Adrenal gland (tissue), 12 donors: ENCODE measurements around the gene DNM2. TPM values are rescaled to one million over a fixed set of nuclear protein-coding genes. Genes with fewer than 3 reads are reported as not detected.

Experiments
- DNase-seq, 7 donors: peaks; one replicate each; pipeline ENCODE4 v3.0.0-alpha.2; 2019 to 2020
- H3K27ac ChIP-seq, 5 donors: fragments of 200-600 bp; sonication (generic) in 4 of 5; 1 replicate in 3 of 5; 2 replicates in 2 of 5; pipeline versions ENCODE4 v1.5.1 to v1.8.0; 2016 to 2020; ENCODE audit warnings: mild to moderate bottlenecking in 1 of 5
- H3K27me3 ChIP-seq: fragments of 200-600 bp; 2 replicates; pipeline ENCODE4 v1.8.0; 2021
- H3K36me3 ChIP-seq, 2 donors: fragments of 200-600 bp; replicated peaks in 1 of 2; 1 replicate in 1 of 2; 2 replicates in 1 of 2; pipeline versions ENCODE4 v1.5.1 to v1.8.0; 2018 to 2022
- H3K4me1 ChIP-seq, 2 donors: fragments of 200-600 bp; replicated peaks in 1 of 2; 1 replicate in 1 of 2; 2 replicates in 1 of 2; pipeline versions ENCODE4 v1.5.1 to v1.8.0; 2018 to 2021
- H3K4me3 ChIP-seq, 4 donors: fragments of 200-600 bp; sonication (generic) in 3 of 4; one replicate each; pipeline ENCODE4 v1.5.1; 2016 to 2018
- H3K9me3 ChIP-seq, 3 donors: fragments of 200-600 bp; sonication (generic) in 1 of 3; replicated peaks in 1 of 3; 1 replicate in 2 of 3; 2 replicates in 1 of 3; pipeline versions ENCODE4 v1.5.1 to v1.8.0; 2016 to 2021
- POLR2A ChIP-seq, 2 donors: fragments of 450-650 bp; IDR thresholded peaks; one replicate each; pipeline ENCODE4 v1.6.1; 2017; ENCODE audit warnings: antibody characterized with exemption in 2 of 2, mild to moderate bottlenecking in 2 of 2, moderate library complexity in 1 of 2
- WGBS, 4 donors: extraction: QIAGEN DNeasy Blood & Tissue Kit in 2 of 4; methylation state at CpG; one replicate each; pipeline versions ENCODE4 v1.1.5 to v1.1.7; 2013 to 2017; 5-methylcytosine and 5-hydroxymethylcytosine counted together
- intact Hi-C, 2 donors: fragments of 100-400 bp; cut with DNase I; formaldehyde crosslinking; loops; one replicate each; pipeline versions ENCODE4 v1.14.1 to v1.15.0; 2022 to 2023
- polyA plus RNA-seq, 3 donors: library from polyadenylated mRNA; stranded (reverse); fragments of 200-250 nt in 2 of 3; fragments of 350-450 nt in 1 of 3; fragmentation: Illumina TruSeq in 1 of 3; extraction: RNeasy Lipid Tissue Mini Kit (QIAGEN cat#74804) in 1 of 3; gene quantifications; one replicate each; pipeline ENCODE4 v1.2.3, GENCODE V29; 2013 to 2014
- total RNA-seq, 9 donors: library from RNA; depleted of rRNA in 4 of 9; stranded (reverse); fragments of >200 nt in 4 of 9; fragments of 120-200 nt in 1 of 9; fragmentation: NEBNext Ultra II Directional in 1 of 9; extraction: Animal tissue kit (Norgen Biotek cat#: 25700) in 1 of 9; gene quantifications; one replicate each; pipeline versions ENCODE4 v1.1.0 to v1.2.4, GENCODE V29; 2013 to 2023
- TF ChIP-seq, protein P1 (sequence below), 6 experiments: fragments of 450-650 bp in 4 of 6; fragments of 200-600 bp in 2 of 6; sonication (generic) in 1 of 6; IDR thresholded peaks; 1 replicate in 5 of 6; 2 replicates in 1 of 6; pipeline versions ENCODE4 v1.5.1 to v1.8.0; 2016 to 2021; ENCODE audit warnings: antibody characterized with exemption in 6 of 6, mild to moderate bottlenecking in 2 of 6, moderate library complexity in 1 of 6
- donor health status: healthy with polysubstance abuse.
- donor health status: Bipolar disorder and iron deficiency.
- donor health status: DM: yes; HTN: yes; CAD: no.
- donor health status: DM: no; HTN: no; CAD: no.
- donor health status: DM: no; HTN: no; CAD: no.
- donor health status: DM: yes; HTN: yes; CAD: no.

DNM2 gene
- total and polyA plus RNA-seq, 12 donors = 73.3 to 196 (median 153) TPM

DNA sequence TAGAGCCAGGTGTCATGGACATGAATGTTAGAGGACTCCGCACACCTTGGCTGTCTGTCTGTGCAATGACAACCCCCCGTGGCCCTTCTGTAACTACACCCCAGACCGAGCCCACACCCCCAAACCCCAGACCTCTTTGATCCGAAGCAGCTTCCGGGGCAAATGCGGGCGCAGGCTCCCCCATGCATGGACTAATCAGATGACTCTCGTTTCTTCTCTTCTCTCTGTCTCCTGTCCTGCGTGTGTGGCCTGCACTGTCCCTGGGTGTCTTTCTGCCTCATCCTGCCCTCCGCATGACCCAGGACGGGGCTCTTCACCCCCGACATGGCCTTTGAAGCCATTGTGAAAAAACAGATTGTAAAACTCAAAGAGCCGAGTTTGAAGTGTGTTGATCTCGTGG, 79.2 kb downstream of the DNM2 start:
- H3K36me3 ChIP-seq = peaks cover 0 to 94% of the 10 kb centered on the region in 2 donors
- peaks cover 0 to 5% of the 10 kb centered on the region in 2 donors for H3K4me1 ChIP-seq
- H3K27ac ChIP-seq = no peak overlapping the region
- H3K27me3 ChIP-seq = no peaks in the 10 kb centered on the region
- TF ChIP-seq, protein P1, sequence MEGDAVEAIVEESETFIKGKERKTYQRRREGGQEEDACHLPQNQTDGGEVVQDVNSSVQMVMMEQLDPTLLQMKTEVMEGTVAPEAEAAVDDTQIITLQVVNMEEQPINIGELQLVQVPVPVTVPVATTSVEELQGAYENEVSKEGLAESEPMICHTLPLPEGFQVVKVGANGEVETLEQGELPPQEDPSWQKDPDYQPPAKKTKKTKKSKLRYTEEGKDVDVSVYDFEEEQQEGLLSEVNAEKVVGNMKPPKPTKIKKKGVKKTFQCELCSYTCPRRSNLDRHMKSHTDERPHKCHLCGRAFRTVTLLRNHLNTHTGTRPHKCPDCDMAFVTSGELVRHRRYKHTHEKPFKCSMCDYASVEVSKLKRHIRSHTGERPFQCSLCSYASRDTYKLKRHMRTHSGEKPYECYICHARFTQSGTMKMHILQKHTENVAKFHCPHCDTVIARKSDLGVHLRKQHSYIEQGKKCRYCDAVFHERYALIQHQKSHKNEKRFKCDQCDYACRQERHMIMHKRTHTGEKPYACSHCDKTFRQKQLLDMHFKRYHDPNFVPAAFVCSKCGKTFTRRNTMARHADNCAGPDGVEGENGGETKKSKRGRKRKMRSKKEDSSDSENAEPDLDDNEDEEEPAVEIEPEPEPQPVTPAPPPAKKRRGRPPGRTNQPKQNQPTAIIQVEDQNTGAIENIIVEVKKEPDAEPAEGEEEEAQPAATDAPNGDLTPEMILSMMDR (IDR thresholded peaks at IDR 0.05) = no peak
- no peak for TF ChIP-seq POLR2A (IDR thresholded peaks at IDR 0.05)
- 86 to 91% (median 88%) methylated on average over 13 to 14 of the region's 14 CpGs for WGBS, 4 donors
- no peak for DNase-seq
- intact Hi-C loops = no loop called here
- no peaks in the 10 kb centered on the region for H3K9me3 ChIP-seq
- no peak overlapping the region for H3K4me3 ChIP-seq

DNA sequence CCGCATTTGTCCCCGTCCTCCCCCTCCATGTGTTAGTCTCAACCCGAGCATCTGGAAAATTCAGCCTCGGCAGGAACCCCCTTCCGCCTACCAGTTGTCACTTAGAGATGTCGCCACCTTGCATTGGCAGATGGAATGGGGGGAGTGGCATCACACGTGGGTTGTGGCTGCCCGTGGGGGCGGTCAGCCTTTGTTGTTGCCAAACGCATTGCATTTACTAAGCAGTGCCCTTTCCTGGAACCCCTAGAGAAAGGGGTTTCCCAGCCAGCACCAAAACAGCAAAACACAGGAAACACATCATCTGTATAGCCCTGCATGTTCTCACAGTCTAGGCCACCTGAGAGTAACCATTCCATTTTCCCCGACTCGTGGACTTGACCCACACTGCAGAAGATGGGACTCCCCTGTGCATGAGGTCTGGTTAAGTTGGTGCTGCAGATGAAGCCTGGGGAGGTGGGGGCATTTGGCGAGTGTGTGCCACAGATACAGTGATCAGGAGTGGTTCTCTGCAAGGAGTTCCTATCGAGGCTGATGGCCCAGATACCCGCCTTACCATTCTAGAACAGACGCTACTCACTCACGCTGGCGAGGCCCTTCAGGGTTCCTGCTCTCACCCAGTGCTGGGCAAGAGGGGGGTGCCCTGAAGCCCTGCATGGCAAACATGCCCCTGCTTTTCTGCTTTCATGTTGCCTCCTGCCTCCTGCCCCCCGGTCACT, 79.8 kb downstream of the DNM2 start:
- H3K27ac ChIP-seq = no peak overlapping the region
- DNase-seq = no peak
- peaks cover 0 to 94% of the 10 kb centered on the region in 2 donors for H3K36me3 ChIP-seq
- H3K4me3 ChIP-seq = no peak overlapping the region
- H3K27me3 ChIP-seq = no peaks in the 10 kb centered on the region
- H3K4me1 ChIP-seq = peaks cover 0 to 5% of the 10 kb centered on the region in 2 donors
- intact Hi-C loops = no loop called here
- no peaks in the 10 kb centered on the region for H3K9me3 ChIP-seq
- WGBS, 4 donors = 66 to 83% (median 75%) methylated on average over 13 to 19 of the region's 19 CpGs
- TF ChIP-seq POLR2A (IDR thresholded peaks at IDR 0.05) = no peak
- TF ChIP-seq, protein P1 (IDR thresholded peaks at IDR 0.05) = no peak

GRCh38 chr19:10800488-10800887, 82.6 kb downstream of the DNM2 start:
- Histone ChIP-seq H3K4me1 (peaks cover 0 to 10% of the 10 kb centered on the region in 2 donors), H3K4me3 (no peak overlapping the region), H3K27me3 (no peaks in the 10 kb centered on the region), H3K9me3 (no peaks in the 10 kb centered on the region), H3K36me3 (peaks cover 0 to 95% of the 10 kb centered on the region in 2 donors), H3K27ac (peak overlapping the region in 2 of 5 donors; percentile 47 to 51)
- no peak for TF ChIP-seq POLR2A (IDR thresholded peaks at IDR 0.05)
- TF ChIP-seq, protein P1 (IDR thresholded peaks at IDR 0.05) = no peak
- intact Hi-C loops = no loop called here
- DNase-seq = peak; percentile 48 to 85 (median 69)
- WGBS, 4 donors = 30 to 50% (median 46%) methylated on average over 2 to 9 of the region's 9 CpGs

DNA sequence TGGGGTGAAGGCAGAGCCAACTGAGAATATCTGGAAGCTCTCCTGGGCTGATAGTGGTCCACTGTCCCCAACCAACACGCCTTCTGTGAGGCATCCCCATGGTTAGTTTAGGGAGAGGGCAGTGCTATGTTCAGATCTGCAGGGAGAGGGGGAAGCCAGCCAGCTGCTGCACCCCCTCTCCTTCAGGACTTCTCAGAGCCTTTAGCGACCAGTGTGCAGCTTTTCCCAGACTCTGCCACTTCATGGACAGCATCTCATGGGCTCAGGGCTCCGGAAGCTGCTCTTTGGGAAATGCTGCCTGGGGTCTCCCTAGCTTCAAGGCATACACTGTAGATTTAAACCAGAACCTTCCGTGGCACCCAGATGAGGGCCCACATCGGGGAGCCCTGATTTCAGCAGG, 84.6 kb downstream of the DNM2 start:
- intact Hi-C loops = no loop called here
- H3K27me3 ChIP-seq = no peaks in the 10 kb centered on the region
- no peak for TF ChIP-seq POLR2A (IDR thresholded peaks at IDR 0.05)
- TF ChIP-seq, protein P1 (IDR thresholded peaks at IDR 0.05) = no peak
- peaks cover 0 to 83% of the 10 kb centered on the region in 2 donors for H3K36me3 ChIP-seq
- no peak for DNase-seq
- WGBS, 4 donors = 90 to 99% (median 96%) methylated on average over 2 to 5 of the region's 5 CpGs
- no peaks in the 10 kb centered on the region for H3K9me3 ChIP-seq
- no peak overlapping the region for H3K27ac ChIP-seq
- no peak overlapping the region for H3K4me3 ChIP-seq
- H3K4me1 ChIP-seq = peaks cover 0 to 10% of the 10 kb centered on the region in 2 donors
